ENCODE data around the gene CPB2. TPM values are rescaled to one million over a fixed set of nuclear protein-coding genes. Genes with fewer than 3 reads are reported as not detected.

The CPB2 gene
- total RNA-seq, 1 donor from 2014 or later, result not detected

Other genes with a start within 250 kb of the CPB2 start
- 14.1 and 20.7 TPM in 2 replicates for gene ZC3H13, start 52.3 kb downstream of the CPB2 start, total RNA-seq
- 0.14 TPM in 1 of 2 replicates, not detected in the other for gene LCP1, start 77.1 kb upstream of the CPB2 start, total RNA-seq
- 0.09 TPM in 1 of 2 replicates, not detected in the other for gene LRRC63, start 106.9 kb upstream of the CPB2 start, total RNA-seq

Measured in dermis blood vessel endothelial cell (primary cell).